IMR-90 (cell line): ENCODE results near the gene TP63.

Experiments
- BHLHE40 ChIP-seq: fragments of 150-350 bp; IDR thresholded peaks from 2 replicates; pipeline ENCODE4 v1.6.1; 2016; ENCODE audit warnings: mild to moderate bottlenecking, low read depth, low read length
- CEBPB ChIP-seq: IDR thresholded peaks from 2 replicates; pipeline ENCODE4 v1.6.1; 2012; ENCODE audit warnings: low read depth, low read length, improper control_type of control experiment
- FOS ChIP-seq: fragments of 150-350 bp; IDR thresholded peaks from 2 replicates; pipeline ENCODE4 v1.6.1; 2016; ENCODE audit warnings: low read depth, low read length
- MAZ ChIP-seq: IDR thresholded peaks from 2 replicates; pipeline ENCODE4 v1.6.1; 2012; ENCODE audit warnings: low read depth, mild to moderate bottlenecking, low read length, improper control_type of control experiment, moderate library complexity, borderline replicate concordance
- MXI1 ChIP-seq: IDR thresholded peaks from 2 replicates; pipeline ENCODE4 v1.6.1; 2012; ENCODE audit warnings: low read depth, mild to moderate bottlenecking, low read length, moderate library complexity, borderline replicate concordance
- NFE2L2 ChIP-seq: fragments of 150-350 bp; IDR thresholded peaks from 2 replicates; pipeline ENCODE4 v1.6.1; 2016; ENCODE audit warnings: low read depth, mild to moderate bottlenecking, low read length
- POLR2A ChIP-seq: IDR thresholded peaks from 2 replicates; pipeline ENCODE4 v1.6.1; 2012; ENCODE audit warnings: mild to moderate bottlenecking, low read depth, low read length
- RAD21 ChIP-seq: IDR thresholded peaks from 2 replicates; pipeline ENCODE4 v1.6.1; 2012; ENCODE audit warnings: low read length, improper control_type of control experiment
- RFX5 ChIP-seq: IDR thresholded peaks from 2 replicates; pipeline ENCODE4 v1.8.0; 2012; ENCODE audit warnings: low read depth, mild to moderate bottlenecking, low read length, moderate library complexity
- TF ChIP-seq, protein P1 (sequence below): conservative IDR thresholded peaks from 2 replicates; pipeline ENCODE4 v1.5.1; 2012; ENCODE audit warnings: mild to moderate bottlenecking, low read depth, low read length, improper control_type of control experiment
- TF ChIP-seq, protein P2 (sequence below): fragments of 150-350 bp; IDR thresholded peaks from 2 replicates; pipeline ENCODE4 v1.6.1; 2017; ENCODE audit warnings: mild to moderate bottlenecking, antibody characterized with exemption, low read length, low read depth
- TF ChIP-seq, protein P3 (sequence below): fragments of 150-350 bp; IDR thresholded peaks from 2 replicates; pipeline ENCODE4 v1.6.1; 2016; ENCODE audit warnings: low read depth, mild to moderate bottlenecking, low read length, moderate library complexity, borderline replicate concordance

DNA sequence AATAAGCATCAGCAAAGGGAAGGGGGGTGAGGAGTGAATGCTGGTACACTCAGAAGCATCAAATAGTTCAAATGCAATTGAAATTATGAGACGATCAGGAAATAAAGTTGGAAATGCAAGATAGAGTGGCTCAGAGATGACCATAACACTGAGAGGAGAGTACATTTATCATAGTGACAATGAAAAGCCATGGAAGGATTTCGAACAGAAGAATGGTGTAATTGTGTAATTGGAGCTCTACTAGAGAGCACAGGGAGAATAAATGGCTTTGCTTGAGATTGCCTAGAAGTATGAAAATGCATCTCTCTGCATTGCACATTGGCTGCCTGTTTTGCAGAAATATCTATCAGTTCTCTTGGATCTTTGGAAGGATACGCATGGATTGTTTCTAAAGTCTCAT lies 163.3 kb downstream of the TP63 start:
- TF ChIP-seq, protein P1, sequence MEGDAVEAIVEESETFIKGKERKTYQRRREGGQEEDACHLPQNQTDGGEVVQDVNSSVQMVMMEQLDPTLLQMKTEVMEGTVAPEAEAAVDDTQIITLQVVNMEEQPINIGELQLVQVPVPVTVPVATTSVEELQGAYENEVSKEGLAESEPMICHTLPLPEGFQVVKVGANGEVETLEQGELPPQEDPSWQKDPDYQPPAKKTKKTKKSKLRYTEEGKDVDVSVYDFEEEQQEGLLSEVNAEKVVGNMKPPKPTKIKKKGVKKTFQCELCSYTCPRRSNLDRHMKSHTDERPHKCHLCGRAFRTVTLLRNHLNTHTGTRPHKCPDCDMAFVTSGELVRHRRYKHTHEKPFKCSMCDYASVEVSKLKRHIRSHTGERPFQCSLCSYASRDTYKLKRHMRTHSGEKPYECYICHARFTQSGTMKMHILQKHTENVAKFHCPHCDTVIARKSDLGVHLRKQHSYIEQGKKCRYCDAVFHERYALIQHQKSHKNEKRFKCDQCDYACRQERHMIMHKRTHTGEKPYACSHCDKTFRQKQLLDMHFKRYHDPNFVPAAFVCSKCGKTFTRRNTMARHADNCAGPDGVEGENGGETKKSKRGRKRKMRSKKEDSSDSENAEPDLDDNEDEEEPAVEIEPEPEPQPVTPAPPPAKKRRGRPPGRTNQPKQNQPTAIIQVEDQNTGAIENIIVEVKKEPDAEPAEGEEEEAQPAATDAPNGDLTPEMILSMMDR = no peak
- TF ChIP-seq BHLHE40 = no peak
- no peak for TF ChIP-seq POLR2A
- no peak for TF ChIP-seq RAD21
- no peak for TF ChIP-seq CEBPB
- no peak for TF ChIP-seq MXI1
- no peak for TF ChIP-seq RFX5
- TF ChIP-seq FOS = no peak
- TF ChIP-seq, protein P2, sequence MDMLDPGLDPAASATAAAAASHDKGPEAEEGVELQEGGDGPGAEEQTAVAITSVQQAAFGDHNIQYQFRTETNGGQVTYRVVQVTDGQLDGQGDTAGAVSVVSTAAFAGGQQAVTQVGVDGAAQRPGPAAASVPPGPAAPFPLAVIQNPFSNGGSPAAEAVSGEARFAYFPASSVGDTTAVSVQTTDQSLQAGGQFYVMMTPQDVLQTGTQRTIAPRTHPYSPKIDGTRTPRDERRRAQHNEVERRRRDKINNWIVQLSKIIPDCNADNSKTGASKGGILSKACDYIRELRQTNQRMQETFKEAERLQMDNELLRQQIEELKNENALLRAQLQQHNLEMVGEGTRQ = no peak
- no peak for TF ChIP-seq MAZ
- TF ChIP-seq, protein P3, sequence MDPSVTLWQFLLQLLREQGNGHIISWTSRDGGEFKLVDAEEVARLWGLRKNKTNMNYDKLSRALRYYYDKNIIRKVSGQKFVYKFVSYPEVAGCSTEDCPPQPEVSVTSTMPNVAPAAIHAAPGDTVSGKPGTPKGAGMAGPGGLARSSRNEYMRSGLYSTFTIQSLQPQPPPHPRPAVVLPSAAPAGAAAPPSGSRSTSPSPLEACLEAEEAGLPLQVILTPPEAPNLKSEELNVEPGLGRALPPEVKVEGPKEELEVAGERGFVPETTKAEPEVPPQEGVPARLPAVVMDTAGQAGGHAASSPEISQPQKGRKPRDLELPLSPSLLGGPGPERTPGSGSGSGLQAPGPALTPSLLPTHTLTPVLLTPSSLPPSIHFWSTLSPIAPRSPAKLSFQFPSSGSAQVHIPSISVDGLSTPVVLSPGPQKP = no peak
- no peak for TF ChIP-seq NFE2L2
